D341Med (cell line): ENCODE data around the gene SREBF2.
"Not testable (repeated sequence)": the region's sequence is repeated elsewhere in the genome, so short reads cannot be mapped to it uniquely, and the experiment has no call there.

ENCODE experiments used
- DNase-seq: peaks from one replicate; pipeline ENCODE4 v3.0.0; 2012; ENCODE audit warnings: low spot score

The SREBF2 gene

GRCh38 chr22:41821471-41822316, 11.2 kb upstream of the SREBF2 start:
- DNase-seq = no peak

GRCh38 chr22:41822317-41823057, 10.4 kb upstream of the SREBF2 start:
- DNase-seq = peak; percentile 58

GRCh38 chr22:41823797-41824196, 9.1 kb upstream of the SREBF2 start:
- no peak for DNase-seq

- no peak for DNase-seq
Observed at GRCh38 chr22:41825376-41825775, 7.5 kb upstream of the SREBF2 start.

DNA sequence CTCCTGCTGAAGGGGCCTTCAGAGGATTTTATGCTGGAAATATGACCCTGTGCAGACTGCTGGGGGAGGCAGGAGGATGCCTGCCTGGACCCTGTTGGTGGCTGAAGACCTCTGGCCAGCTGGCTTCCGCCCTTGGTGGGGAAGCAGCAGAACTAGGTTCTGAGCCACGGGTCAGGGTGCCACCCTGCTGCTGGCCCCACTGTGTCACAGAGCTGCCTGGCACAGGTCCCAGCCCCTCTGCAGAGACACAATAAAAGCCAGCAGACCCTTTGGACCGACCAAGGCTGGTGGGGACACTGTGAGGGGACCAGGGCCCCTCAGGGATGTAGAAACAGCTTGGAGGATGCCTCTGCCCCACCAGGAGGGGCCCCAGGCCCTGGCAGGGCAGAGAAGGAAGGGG, 6.9 kb upstream of the SREBF2 start:
- no peak for DNase-seq

GRCh38 chr22:41826430-41827383, 6.2 kb upstream of the SREBF2 start:
- no peak for DNase-seq

DNA sequence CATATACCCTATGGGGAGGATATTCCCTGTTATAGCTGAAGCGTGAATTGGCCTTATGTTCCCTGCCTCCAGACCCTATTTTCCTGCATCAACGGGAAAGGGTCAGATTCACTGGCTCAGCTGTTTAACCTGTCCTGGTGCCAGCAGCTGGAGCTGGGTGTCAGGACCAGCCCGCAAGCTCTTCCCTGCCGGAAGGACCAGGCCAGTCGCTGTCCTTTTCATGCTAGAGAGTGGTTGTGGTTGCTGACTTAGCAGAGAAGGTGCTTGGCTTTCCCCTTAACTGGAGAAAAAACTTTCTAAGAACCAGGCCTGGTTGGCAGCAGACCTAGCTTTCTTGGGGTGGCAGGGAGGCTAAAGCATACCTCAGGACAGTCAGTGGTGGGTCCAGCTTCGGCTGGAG, 5.2 kb upstream of the SREBF2 start:
- DNase-seq = no peak

DNA sequence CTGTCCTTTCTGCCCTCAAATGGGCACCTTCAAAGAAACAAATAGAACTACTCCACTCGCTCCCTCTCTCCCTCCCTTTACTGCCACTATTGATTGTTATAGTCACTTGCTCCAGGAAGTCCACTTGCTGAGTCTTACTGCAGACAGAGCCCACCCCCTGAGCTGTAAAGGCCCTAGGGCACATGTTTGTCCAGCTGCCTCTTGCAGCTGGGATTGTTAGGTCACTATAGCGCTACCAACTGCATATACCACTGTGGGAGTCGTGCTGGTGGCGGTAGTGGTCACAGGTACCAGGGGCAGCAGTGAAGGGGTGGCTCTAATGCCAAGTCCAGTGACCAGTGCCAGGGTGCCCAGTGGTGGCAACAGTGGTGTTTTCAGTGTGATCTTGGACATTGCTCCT, 4.4 kb upstream of the SREBF2 start:
- no peak for DNase-seq

- no peak for DNase-seq
Observed at GRCh38 chr22:41830174-41830573, 2.7 kb upstream of the SREBF2 start.

GRCh38 chr22:41831383-41831782, 1.5 kb upstream of the SREBF2 start:
- DNase-seq = no peak

- DNase-seq = no peak
Observed at GRCh38 chr22:41831828-41832552, 915 bp upstream of the SREBF2 start.

DNA sequence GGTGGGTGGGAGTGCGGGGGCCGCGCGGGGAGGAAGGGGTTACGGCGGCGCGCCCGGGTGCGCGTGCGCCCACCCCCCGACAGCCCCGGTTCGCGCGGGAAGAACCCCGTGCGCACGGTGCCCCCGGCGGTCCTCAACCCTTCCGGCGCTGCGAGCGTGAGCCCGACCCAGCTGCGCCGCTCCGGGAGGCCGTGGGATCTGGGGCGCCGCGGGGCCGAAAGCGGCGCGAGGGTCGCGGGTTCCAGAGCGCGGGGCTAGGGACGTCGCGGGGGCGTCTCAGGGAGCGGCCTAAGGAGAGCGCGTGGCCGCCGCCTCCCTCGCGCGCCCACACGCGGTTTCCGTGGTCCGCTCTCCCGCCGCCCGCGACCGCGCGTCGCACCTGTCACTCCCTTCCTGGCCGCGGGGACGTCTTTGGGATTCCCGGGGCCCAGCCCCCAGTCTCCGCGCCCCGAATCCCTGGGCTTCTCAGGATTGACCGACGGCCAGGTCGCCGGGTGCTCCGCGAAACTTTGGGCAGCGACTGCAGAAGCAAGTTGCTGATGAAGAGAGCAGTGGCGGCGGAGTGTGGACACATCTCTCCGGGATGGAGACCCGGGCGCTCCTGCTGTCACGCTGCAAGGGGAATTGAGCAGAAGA, 582 bp downstream of the SREBF2 start:
- DNase-seq = peak; percentile 81

DNA sequence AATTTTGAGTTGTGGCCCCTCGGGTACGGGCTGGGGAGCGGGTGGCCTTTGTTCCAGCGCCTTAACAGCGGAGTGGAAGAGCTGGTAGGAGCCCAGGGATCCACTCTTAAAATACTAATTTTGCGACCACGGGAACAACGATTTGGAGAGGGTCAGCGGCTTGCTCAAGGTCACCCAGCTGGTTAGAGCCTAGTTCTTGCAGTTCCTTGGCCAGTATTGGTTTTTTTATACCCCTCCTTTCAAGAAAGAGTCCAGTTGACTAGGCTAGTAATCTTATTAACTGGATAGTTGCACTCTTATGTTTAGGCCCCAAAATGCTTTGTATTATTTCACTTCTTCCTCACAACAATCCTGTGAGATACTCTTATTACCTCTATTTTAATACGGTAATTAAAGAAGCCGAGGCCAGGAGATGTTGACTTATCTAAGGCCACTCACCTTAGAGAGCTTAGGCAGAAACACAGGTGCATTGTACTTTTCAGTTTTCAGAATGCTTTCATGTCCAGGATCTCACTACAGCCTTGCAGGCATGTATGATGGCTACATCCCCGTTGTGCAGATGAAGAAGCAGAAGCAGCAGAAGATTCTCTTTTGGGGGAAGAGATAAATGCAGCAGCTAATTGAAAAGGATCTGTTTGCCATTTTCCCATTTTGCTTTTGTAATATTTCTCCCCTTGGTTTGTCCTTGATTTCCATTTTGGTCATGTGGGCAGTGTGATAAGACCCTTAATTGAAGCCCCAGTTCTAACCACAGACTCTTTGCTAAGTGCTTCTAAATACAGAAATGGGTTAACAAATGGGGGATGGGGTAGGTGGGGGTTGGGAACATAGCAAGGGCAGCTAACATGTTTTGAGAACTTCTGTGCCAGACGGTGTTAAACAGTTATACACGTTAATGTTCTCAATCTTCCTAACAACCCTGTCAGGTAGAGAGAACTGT, 1.4 kb downstream of the SREBF2 start:
- no peak for DNase-seq

- DNase-seq = not testable (repeated sequence)
Observed at GRCh38 chr22:41835462-41835861, 2.6 kb downstream of the SREBF2 start.

- no peak for DNase-seq
Observed at GRCh38 chr22:41836551-41836950, 3.6 kb downstream of the SREBF2 start.

DNA sequence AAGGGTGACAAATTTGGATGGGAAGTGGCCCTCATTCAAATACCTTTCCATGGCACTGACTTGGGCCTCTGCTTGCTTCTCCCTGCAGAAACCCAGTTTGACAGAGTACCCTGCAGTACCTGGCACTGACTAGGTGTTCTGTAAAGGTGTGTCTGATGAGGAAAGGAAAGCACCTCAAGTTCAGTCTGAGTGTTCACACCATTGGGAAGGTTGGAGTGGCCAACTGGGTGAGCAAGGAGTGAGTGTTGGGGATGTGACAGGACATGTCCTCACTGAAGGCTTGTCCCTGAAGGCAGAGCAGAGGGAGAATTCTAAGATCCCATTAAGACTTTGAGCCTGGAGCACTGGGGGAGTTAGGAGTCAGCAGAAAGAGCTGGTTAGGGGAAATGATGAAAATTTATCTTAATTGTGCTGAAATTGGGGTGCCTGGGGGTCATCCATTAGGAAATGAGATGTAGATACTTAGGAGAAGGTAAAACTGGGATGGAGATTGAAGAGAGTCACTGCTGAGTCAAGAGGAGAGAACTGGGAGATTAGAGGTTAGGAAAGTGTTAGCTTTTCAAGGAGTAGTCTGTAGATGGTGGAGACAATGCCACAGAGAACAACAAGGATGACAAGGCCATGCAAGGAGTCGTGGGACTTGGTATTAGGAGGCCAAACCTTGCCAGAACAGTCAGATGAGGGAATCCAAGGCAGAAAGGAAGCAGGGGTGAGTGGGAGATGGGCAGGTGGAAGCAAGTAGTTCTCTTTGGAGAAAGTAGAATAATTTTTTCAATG, 6.1 kb downstream of the SREBF2 start:
- DNase-seq = no peak

DNA sequence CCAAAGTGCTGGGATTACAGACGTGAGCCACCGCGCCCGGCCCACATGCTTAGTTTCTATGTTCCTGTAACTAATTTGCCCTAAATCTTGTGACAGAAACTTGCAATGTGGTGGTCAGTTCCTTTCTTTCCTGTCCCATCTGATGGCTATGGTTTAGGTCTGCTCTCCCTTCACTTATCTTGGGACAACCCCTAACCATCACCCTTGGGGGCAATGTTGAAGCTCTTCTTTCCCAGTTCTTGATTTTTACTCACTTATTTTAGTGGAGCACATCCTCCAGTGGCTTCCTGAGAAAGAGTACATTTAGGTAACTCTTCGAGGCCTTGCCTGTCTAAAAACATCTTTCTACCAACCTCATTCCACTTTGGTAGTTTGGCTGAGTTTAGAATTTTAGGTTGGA, 7.3 kb downstream of the SREBF2 start:
- DNase-seq = no peak

GRCh38 chr22:41841085-41841712, 8.3 kb downstream of the SREBF2 start:
- DNase-seq = no peak
